Activated T-cell treated with anti-CD3 and anti-CD28 coated beads for 24 hours (primary cell): ENCODE measurements around the gene MEX3C.

ENCODE experiments used
- DNase-seq: peaks from one replicate; pipeline ENCODE4 v3.0.0-alpha.2; 2020; ENCODE audit warnings: low read depth

Gene MEX3C

DNA sequence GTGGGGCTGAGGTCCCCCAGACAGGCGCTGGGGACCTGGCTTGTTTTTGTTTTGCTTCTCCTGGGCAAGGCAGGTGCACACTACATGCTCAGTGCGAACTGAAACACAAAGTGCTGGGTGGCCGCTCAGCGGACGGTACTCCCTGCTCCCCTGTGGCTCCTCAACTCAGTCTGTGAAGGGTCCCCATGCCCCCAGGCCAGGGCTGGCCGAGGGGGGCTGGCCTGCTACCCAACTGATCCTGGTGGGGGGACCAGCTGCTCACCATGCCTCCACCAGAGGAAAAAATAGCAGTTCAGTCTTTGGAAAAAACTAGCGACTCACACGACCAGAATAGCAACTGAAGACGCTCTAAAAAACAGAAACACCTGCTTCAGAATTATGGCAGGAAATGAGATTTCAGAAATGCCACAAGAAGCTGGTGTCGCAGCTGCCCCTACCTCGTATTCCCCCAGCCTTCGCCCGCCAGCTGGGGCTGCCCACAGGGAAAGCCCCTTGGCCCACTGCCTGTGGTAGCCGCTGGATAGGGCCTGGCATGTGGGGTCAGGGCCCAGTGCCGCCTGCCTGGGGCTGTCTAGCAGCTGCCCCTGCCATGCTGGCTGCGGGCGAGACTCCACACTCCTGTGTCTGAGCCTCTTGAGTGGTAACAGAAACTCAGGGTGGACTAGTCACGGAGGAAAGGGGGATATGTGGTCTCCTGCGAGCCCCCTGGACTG lies 43.7 kb downstream of the MEX3C start:
- peak; percentile 37 for DNase-seq

DNA sequence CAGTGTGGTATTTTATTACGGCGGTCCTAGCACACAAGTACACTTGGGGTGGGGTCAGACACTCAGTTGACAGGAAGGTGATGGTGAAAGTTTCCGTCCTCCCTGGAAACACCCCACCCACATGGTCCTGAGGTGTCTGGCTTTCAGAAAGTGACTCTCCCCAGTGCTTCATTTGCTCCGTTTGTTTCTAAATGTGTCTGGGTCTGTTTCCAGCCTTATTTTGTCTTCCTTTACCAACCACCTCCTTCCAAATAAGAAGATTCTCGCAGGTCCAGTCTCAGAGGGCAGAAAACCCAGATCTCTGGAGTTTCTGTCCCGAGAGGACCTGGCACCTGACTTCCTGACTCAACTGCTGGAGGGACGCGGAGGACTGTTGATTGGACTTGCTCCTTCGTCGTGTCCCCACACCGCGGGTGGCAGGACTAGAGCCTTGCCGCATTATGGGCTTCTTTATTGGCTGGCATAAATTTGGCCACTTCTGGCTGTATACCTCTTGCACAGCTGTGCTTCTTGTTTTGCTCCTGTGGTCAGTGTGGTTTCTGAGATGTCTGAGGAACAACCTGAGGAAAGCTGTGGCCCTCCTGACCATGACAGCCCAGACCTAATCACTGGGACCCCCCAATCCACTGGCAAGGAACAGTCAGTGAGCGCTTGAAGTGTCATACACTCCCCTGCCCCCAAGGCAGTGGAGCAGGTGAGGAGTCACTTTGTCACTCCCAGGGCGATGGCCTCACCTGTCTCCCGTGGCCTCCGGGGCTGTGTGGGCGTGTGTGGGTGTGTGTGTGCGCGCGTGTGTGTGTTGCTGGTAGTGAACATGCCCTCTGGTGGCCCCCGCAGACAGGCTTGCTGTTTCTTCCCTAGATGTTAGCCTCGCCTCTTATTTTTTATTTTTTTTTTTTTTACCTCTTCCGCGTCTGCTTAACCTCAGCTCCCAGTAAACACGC lies 45.6 kb downstream of the MEX3C start:
- peak; percentile 68 for DNase-seq

DNA sequence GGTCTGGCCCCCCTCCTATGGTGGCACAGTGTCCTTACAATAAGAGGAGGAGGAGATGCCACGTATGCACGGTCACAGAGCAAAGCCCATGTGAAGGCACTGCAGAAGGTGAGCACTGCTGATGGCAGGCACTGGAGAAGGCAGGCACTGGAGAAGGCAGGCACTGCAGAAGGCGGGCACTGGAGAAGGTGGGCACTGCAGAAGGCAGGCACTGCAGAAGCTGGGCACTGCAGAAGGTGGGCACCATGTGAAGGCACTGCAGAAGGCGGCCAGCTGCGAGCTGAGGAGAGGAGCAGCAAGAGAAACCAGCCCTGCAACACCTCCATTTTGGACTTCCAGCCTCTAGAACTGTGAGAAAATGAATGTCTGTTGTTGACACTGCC lies 46.3 kb downstream of the MEX3C start:
- DNase-seq, result no peak

DNA sequence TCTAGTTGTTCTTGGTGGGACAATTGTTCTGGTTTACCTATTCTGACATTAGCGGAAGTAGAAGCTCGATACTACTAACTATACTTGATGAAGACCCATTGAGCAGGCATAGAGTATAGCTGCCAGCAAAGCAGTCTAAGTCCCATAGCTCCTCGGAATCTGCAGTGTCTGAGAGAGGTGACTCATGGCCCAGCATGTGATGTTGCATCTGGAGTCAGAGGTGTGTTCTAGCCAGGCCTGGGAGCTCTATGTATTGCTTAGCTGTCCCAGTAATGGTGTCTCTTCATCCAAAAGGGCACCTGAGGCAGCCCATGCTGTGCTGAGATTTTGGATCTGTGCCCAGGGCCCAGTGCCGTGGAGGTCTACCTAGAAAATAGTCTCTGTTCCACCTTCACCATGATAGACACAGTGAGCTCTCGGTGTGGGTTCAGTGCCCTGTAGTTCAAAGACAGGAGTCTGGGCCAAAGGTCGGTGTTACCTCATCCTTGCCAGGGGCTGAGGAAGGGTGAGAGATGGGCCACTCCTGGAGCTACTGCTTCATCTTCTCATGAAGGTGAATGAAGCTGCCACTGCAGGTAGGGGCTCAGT lies 47.3 kb downstream of the MEX3C start:
- peak; percentile 22 for DNase-seq

DNA sequence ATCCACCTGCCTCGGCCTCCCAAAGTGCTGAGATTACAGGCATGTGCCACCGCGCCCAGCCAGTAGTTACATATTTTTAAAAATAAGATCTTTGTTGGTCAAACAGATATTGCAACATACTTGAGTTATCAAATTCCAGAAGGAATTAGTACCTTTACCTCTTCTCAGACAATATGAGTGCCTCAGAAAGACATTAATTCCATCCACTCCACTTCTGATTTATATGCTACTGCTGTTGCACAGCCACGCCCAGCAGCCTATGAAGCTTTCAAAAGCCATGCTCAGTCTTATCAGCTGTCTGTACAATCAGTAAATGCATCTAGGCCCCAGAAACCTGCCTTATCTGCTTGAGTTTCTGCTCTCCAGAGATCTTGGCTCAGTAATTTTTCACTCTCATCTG lies 47.8 kb downstream of the MEX3C start:
- DNase-seq, result no peak

DNA sequence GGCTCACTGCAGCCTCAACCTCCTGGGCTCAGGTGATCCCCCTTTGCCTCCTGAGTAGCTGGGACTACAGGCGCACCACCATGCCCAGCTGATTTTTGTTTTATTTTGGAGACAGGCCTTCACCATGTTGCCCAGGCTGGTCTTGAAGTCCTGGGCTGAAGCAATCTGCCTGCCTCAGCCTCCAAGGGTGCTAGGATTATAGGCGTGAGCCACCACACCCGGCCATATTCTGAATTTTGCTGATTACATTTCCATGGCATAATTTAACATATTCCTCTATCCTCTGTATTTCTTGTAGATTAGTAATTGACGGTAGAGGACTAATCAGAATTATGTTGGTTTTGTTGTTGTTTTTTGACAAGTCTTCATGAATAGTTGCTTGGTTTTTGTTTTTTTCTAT lies 50.6 kb downstream of the MEX3C start:
- DNase-seq, result no peak

DNA sequence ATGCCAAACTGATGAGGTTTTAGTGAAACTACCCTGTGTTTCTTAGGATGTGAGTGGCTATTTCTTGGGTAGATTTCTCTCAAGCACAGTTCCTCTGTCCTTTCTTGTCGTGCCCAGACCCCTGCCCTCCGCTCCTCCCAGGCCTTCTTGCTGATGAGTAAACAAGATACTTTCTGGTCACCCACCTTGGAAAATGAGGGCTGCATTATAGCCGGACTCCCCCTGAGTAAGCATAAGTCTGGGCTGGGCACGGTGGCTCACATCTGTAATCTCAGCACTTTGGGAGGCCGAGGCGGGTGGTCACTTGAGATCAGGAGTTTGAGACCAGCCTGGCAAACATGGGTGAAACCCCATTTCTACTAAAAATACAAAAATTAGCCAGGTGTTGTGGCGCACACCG lies 58.5 kb downstream of the MEX3C start:
- DNase-seq, result no peak

DNA sequence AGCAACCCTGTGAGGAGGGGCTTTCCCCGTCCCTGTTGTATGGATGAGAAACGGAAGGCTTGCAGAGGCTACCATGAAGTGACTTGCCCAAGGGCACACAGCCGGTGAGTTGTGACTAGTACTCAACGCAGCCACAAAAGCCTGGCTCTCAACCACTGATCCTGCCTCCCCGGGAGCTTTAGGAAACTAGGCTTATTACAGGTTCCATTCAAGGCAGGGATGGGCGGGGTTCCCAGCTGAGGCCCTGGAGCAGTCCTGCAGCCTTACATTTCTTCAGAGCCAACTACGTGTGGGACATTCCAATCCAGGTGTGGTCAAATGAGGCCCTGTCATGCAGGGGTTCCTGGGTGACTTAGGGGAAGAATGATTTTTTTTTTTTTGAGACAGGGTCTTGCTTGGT lies 59.6 kb downstream of the MEX3C start:
- no peak for DNase-seq

DNA sequence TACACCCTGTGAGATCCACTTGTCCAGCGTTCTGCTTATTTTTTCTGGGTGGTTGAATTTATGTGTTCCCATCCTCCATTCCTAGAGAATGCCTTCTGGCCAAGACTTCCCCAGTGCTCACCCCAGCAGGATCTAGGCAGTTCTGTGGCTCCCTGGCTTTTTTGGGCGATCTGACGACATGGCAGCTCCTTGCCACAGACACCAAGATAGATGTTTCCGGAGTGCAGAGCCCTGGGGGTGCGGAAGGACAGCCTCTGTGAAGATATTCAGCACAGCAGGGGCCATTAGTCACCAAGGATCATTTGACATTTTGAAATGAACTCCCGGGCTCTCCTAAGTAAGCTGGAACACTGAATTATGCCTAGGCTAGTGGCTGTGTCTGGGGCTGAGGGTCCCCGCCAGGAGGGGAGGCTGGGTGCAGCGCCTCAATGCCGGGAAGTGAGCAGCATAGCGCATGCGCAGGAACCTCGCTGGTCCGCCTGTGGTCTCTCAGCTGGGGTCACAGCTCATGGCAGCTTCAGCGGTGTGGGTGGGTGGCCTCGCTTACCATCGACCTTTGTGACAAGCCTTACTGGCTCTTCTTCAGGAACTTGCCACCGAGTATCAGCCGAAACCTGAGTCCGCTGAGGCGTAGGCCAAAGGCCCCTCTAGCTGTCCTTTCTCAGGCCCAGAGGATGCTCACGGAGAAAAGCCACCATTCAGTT lies 60.3 kb downstream of the MEX3C start:
- no peak for DNase-seq

DNA sequence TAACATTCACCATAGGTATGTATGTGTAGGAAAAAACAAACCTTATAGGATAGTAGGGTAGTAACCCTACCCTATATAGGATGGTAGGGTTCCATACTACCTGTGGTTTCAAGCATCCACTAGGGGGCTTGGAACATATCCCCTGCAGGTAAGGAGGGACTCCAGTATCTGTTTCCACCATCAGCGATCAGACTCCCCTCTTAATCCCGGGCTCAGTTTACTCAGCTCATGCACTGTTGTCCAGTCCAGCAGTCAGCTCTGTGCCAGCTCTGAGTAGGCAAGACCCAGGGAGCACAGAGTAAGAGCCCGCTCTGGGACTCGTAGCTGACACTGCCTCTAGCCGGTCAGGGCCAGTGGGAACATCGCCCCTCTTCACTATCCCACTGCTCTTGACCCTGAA lies 61.7 kb downstream of the MEX3C start:
- no peak for DNase-seq

DNA sequence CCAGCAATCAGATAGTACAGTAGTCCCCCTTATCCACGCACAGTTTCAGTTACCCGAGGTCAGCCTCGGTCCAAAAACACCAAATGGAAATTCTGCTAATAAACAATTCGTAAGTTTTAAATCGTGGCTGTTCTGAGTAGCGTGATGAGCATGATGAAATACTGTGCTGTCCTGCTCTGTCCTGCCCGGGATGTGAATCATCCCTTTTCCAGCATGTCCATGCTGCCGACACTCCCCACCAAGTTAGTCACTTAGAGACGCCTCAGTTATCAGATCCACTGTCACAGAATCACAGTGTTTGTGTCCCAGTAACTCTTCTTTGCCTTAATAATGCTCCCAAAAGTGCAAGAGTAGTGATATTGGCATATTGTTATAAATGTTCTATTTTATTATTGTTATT lies 62.1 kb downstream of the MEX3C start:
- no peak for DNase-seq

DNA sequence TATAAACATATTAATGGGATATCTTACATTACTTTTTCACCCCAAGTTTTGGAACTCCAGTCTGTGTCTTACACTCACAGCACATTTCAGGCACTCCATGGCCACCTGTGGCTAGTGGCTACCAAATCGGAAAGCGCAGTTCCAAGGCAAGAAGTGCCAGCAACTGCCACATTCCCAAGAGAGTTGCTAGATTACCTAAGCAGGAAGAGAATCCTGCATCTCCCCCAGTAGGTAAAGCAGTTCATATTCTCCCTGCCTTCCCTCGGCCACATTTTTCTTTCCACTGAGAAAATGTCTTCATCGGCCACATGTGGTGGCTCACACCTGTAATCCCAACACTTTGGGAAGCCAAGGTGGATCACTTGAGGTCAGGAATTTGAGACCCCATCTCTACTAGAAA lies 62.8 kb downstream of the MEX3C start:
- DNase-seq, result no peak

DNA sequence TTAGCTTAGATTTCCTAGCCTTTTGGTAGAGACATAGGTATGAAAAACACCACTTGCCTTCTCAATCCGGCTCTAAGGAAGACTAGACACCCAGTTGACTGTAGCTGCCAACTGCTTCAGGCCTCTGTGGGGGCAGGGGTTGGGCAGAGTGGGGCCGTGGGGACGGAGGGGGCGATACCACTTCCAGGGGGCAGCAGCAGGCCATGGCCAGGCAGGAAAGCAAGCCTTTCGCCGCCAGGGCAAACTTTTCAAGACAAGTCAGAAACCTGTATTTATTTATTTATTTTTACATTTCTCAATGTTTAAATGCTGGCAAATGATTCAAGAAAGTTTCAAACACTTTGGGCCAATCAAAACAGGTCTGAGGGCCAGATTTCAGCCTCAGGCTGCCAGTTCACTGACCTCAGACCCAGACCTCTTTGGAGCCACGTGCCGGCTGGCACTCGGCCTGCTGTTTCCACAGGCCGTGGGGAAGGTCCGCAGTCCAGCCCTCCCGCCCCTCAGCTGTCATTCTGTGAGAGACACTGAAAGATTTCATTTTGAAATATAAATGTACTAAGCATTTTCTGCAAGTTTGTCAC lies 63.8 kb downstream of the MEX3C start:
- no peak for DNase-seq

DNA sequence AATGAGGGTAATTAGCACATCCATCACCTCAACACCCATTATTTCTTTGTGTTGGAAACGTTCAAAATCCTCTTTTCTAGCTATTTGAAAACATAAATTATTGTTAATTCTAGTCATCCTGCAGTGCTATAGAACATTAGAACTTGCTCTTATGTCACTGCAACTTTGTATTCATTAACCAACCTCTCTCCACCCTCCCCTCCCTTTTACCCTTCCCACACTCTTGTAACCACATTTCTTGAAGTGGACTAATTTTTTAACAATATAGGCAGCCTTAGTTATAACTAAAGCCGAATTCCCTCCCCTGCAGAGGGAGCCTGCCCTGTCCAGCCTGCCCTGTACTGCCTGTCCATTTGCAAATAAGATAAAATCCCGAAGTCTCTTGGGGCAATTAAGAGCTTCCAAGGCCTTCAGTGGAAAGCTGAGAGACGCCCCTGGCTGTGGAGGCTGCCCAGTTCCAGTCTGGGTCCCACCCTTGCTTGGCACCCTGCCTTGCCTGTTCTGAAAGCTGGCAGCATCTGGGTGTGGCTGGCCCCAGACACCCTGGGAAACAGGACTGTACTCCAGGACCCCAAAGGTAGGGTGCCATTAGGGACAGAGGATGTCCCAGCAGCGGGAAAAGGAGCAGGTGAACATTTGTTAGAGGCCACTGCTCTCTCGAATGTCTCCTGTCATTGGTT lies 65.1 kb downstream of the MEX3C start:
- no peak for DNase-seq

DNA sequence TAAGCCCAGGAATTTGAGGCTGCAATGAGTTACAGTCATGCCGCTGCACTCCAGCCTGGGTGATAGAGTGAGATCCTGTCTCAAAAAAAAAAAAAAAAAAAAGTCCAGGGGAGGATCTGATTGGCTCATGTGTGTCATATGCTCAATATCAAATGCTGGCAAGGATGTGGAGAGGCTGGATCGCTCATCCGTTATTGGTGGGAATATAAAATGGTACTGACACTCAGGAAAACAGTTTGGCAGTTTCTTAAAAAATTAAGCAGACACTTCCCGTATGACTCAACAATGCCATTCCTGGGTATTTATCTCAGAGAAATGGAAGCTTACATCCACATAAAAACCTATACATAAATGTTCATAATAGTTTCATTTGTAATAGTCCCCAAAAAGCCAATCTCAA lies 68.9 kb downstream of the MEX3C start:
- DNase-seq, result no peak

DNA sequence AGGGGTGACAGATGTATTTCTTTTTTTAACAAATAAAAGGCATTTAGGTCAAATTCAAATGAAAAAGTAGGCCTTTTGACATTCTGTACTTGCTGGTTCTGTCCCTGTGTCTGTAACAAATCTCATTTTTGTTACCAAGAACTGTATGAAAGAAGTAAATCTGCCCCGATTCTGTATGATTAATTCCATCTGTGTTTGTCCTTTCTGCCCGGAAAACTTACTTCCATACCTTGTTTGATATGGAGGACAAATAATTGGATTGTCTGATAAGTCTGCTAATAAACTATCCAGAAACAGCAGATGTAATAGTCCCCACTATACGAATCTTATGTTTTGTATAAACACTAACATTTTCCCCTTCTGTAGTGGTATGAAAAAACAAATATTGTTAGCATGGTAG lies 69.8 kb downstream of the MEX3C start:
- no peak for DNase-seq

DNA sequence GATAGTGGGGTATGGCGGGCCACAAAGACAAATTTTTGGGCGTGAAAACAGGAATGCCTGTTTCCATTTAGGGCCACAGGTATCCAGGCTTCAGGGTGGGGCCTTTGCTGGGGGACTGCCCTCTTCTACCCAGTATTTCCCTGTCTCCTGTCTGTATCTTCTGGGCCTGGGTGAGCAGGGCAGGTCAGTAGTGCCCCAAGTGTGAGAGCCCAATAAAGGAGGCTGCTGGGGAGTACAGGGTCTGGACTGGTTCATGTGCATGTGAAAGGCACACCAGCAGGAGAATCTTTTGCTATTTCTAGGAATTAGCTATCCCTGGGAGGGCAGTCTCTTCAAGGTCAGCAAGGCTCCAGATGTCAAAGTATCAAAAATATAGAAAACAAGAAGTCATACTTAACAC lies 71.5 kb downstream of the MEX3C start:
- no peak for DNase-seq
